Measurements from ENCODE around the gene LDLRAD4.

Gene LDLRAD4

DNA sequence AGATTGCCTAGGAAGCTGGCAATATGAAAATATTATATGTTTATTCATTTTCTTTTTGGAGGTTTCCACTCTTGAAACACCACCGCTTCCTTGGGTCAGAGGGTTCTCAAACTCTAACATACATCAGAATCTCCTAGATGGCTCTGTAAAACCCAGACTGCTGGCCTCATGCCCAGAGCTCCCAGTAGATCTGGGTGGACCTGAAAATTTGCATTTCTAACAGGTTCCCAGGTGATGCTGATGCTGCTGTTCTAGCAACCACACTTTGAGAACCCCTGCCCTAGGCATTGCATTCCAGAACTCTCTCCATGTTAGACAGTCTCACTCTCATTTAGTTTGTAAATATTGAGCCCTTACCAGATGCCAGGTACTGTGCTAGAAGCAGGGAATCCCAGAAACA, 368.4 kb downstream of the LDLRAD4 start:
- no peak overlapping the region for H2BK5ac ChIP-seq (ENCODE audit: low read depth, low read length, poor library complexity, severe bottlenecking)
- no peak overlapping the region for H3K4me2 ChIP-seq (ENCODE audit: low read length, poor library complexity, severe bottlenecking)
- 79% methylated on average over 1 of the region's 1 CpG for WGBS
- no peak overlapping the region for H3K14ac ChIP-seq (ENCODE audit: low read length in 2 of 2)
- H3K4ac ChIP-seq (ENCODE audit: low read depth in 1 of 2, low read length in 2 of 2): no peak overlapping the region
- H2BK120ac ChIP-seq (ENCODE audit: low read depth, low read length): no peak overlapping the region
- no peak overlapping the region for H3K4me3 ChIP-seq (ENCODE audit: insufficient read depth in 1 of 2, low read depth in 1 of 2, low read length in 2 of 2)
- H3K9ac ChIP-seq (ENCODE audit: low read length): no peak overlapping the region
- no peak overlapping the region for H3K18ac ChIP-seq (ENCODE audit: low read depth in 1 of 2, low read length in 2 of 2)
- no peaks in the 10 kb centered on the region for H3K79me1 ChIP-seq (replicated peaks; ENCODE audit: low read length, poor library complexity, severe bottlenecking)
- no peak overlapping the region for H2AK5ac ChIP-seq (ENCODE audit: low read length, severe bottlenecking)
- H4K91ac ChIP-seq (ENCODE audit: low read length): no peak overlapping the region
- H3K27ac ChIP-seq (ENCODE audit: low read length, poor library complexity, severe bottlenecking): no peak overlapping the region
- DNase-seq: no peak
- H2BK15ac ChIP-seq (ENCODE audit: low read depth, poor library complexity, severe bottlenecking): no peak overlapping the region
- no peak overlapping the region for H3K23ac ChIP-seq (ENCODE audit: low read length in 2 of 2)
- no peak overlapping the region for H4K8ac ChIP-seq (ENCODE audit: low read length)
- H3K4me1 ChIP-seq (ENCODE audit: control insufficient read depth, insufficient read depth, low read depth, low read length): no peaks in the 10 kb centered on the region
- no peak overlapping the region for H2BK12ac ChIP-seq (ENCODE audit: low read length in 2 of 2)
- H3K9me3 ChIP-seq (ENCODE audit: control insufficient read depth, low read length): no peaks in the 10 kb centered on the region
- H3K27me3 ChIP-seq (ENCODE audit: control insufficient read depth in 1 of 2, insufficient read depth in 1 of 2, low read length in 2 of 2): no peaks in the 10 kb centered on the region
- H3K36me3 ChIP-seq (ENCODE audit: control insufficient read depth in 1 of 2, insufficient read depth in 2 of 2, low read depth in 1 of 2, low read length in 2 of 2): no peaks in the 10 kb centered on the region
- H2AFZ ChIP-seq (ENCODE audit: low read depth, low read length): no peak overlapping the region

DNA sequence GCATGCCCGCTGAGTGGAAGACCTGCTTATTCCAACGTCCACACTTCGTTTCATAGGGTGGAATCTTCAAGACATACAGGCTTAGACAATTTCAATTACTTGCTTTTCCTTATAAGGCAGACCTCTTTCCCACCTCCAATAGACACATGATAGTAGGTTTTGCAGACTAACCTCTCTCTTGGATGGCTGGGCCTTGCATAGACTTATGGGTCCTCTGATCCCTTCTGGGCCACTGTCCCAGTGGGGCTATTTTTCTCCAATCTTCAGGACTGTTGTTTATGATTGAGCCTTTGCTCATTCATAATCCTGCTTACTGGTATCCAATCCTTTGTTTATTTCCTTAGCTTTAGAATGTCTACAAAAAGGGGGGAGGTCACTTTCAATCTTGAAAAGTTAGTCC, 368.9 kb downstream of the LDLRAD4 start:
- no peaks in the 10 kb centered on the region for H3K4me1 ChIP-seq (ENCODE audit: control insufficient read depth, insufficient read depth, low read depth, low read length)
- H2BK15ac ChIP-seq (ENCODE audit: low read depth, poor library complexity, severe bottlenecking): no peak overlapping the region
- H3K79me1 ChIP-seq (replicated peaks; ENCODE audit: low read length, poor library complexity, severe bottlenecking): no peaks in the 10 kb centered on the region
- H3K23ac ChIP-seq (ENCODE audit: low read length in 2 of 2): no peak overlapping the region
- H3K14ac ChIP-seq (ENCODE audit: low read length in 2 of 2): no peak overlapping the region
- H3K27me3 ChIP-seq (ENCODE audit: control insufficient read depth in 1 of 2, insufficient read depth in 1 of 2, low read length in 2 of 2): no peaks in the 10 kb centered on the region
- H3K27ac ChIP-seq (ENCODE audit: low read length, poor library complexity, severe bottlenecking): no peak overlapping the region
- H3K4me2 ChIP-seq (ENCODE audit: low read length, poor library complexity, severe bottlenecking): no peak overlapping the region
- no peak overlapping the region for H3K4me3 ChIP-seq (ENCODE audit: insufficient read depth in 1 of 2, low read depth in 1 of 2, low read length in 2 of 2)
- H3K18ac ChIP-seq (ENCODE audit: low read depth in 1 of 2, low read length in 2 of 2): no peak overlapping the region
- no peak overlapping the region for H2AK5ac ChIP-seq (ENCODE audit: low read length, severe bottlenecking)
- no peaks in the 10 kb centered on the region for H3K36me3 ChIP-seq (ENCODE audit: control insufficient read depth in 1 of 2, insufficient read depth in 2 of 2, low read depth in 1 of 2, low read length in 2 of 2)
- WGBS: 83% methylated on average over 3 of the region's 3 CpGs
- no peak overlapping the region for H4K8ac ChIP-seq (ENCODE audit: low read length)
- no peak overlapping the region for H2BK12ac ChIP-seq (ENCODE audit: low read length in 2 of 2)
- no peak for DNase-seq
- no peak overlapping the region for H2AFZ ChIP-seq (ENCODE audit: low read depth, low read length)
- H2BK5ac ChIP-seq (ENCODE audit: low read depth, low read length, poor library complexity, severe bottlenecking): no peak overlapping the region
- H3K4ac ChIP-seq (ENCODE audit: low read depth in 1 of 2, low read length in 2 of 2): no peak overlapping the region
- H3K9ac ChIP-seq (ENCODE audit: low read length): no peak overlapping the region
- no peaks in the 10 kb centered on the region for H3K9me3 ChIP-seq (ENCODE audit: control insufficient read depth, low read length)
- no peak overlapping the region for H2BK120ac ChIP-seq (ENCODE audit: low read depth, low read length)
- no peak overlapping the region for H4K91ac ChIP-seq (ENCODE audit: low read length)

DNA sequence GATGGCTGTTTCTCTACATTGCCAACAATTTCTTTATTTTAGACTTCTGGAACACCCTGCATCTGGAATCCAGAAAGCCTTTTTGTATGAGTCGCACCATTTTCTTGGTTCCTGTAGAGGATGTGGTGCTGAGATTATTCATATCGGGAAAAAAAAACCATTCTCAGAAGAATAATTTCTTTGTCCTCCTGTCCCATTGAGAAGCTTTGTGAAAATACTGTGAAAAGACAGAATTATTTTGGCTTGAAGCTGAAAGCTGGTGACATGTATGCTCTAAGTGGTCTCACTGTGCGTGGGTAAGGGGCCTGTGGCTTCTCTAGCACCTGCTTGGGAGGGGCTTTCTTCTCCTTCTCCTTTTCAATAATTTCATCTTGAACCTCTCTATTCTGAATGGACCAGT, 369.4 kb downstream of the LDLRAD4 start:
- H3K18ac ChIP-seq (ENCODE audit: low read depth in 1 of 2, low read length in 2 of 2): no peak overlapping the region
- no peak overlapping the region for H2BK12ac ChIP-seq (ENCODE audit: low read length in 2 of 2)
- H3K79me1 ChIP-seq (replicated peaks; ENCODE audit: low read length, poor library complexity, severe bottlenecking): no peaks in the 10 kb centered on the region
- H4K91ac ChIP-seq (ENCODE audit: low read length): no peak overlapping the region
- no peak overlapping the region for H3K4ac ChIP-seq (ENCODE audit: low read depth in 1 of 2, low read length in 2 of 2)
- no peak overlapping the region for H2BK120ac ChIP-seq (ENCODE audit: low read depth, low read length)
- H3K36me3 ChIP-seq (ENCODE audit: control insufficient read depth in 1 of 2, insufficient read depth in 2 of 2, low read depth in 1 of 2, low read length in 2 of 2): no peaks in the 10 kb centered on the region
- H2BK15ac ChIP-seq (ENCODE audit: low read depth, poor library complexity, severe bottlenecking): no peak overlapping the region
- H3K4me1 ChIP-seq (ENCODE audit: control insufficient read depth, insufficient read depth, low read depth, low read length): no peaks in the 10 kb centered on the region
- no peak overlapping the region for H2AFZ ChIP-seq (ENCODE audit: low read depth, low read length)
- no peak overlapping the region for H4K8ac ChIP-seq (ENCODE audit: low read length)
- H2BK5ac ChIP-seq (ENCODE audit: low read depth, low read length, poor library complexity, severe bottlenecking): no peak overlapping the region
- 100% methylated on average over 1 of the region's 3 CpGs for WGBS
- no peak overlapping the region for H3K9ac ChIP-seq (ENCODE audit: low read length)
- DNase-seq: no peak
- no peak overlapping the region for H3K4me3 ChIP-seq (ENCODE audit: insufficient read depth in 1 of 2, low read depth in 1 of 2, low read length in 2 of 2)
- H3K4me2 ChIP-seq (ENCODE audit: low read length, poor library complexity, severe bottlenecking): no peak overlapping the region
- no peaks in the 10 kb centered on the region for H3K27me3 ChIP-seq (ENCODE audit: control insufficient read depth in 1 of 2, insufficient read depth in 1 of 2, low read length in 2 of 2)
- no peak overlapping the region for H3K14ac ChIP-seq (ENCODE audit: low read length in 2 of 2)
- H3K23ac ChIP-seq (ENCODE audit: low read length in 2 of 2): no peak overlapping the region
- no peaks in the 10 kb centered on the region for H3K9me3 ChIP-seq (ENCODE audit: control insufficient read depth, low read length)
- H2AK5ac ChIP-seq (ENCODE audit: low read length, severe bottlenecking): no peak overlapping the region
- no peak overlapping the region for H3K27ac ChIP-seq (ENCODE audit: low read length, poor library complexity, severe bottlenecking)

DNA sequence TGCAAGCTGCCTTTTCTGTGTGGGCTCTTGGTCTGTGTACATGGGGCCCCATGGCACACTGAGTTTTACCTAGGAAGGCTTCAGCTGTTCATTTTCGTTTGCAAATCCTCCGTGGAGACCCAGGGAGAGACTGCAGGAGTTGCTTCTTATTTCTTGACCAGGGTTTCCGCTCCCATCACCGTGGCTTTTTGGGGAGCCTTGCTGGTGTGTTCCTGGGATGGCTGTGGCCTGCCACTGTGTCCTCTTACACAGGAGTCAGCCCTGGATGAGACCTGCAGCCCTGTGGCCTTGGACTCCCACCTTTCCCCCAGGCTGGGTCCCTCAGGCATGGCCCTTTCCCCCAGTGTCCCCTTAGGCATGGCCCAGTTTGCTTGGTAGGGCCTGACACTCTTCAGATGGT, 370.8 kb downstream of the LDLRAD4 start:
- Histone ChIP-seq H3K23ac (ENCODE audit: low read length in 2 of 2) (no peak overlapping the region), H3K14ac (ENCODE audit: low read length in 2 of 2) (no peak overlapping the region), H2BK12ac (ENCODE audit: low read length in 2 of 2) (no peak overlapping the region), H3K4ac (ENCODE audit: low read depth in 1 of 2, low read length in 2 of 2) (no peak overlapping the region), H4K91ac (ENCODE audit: low read length) (no peak overlapping the region), H3K4me3 (ENCODE audit: insufficient read depth in 1 of 2, low read depth in 1 of 2, low read length in 2 of 2) (no peak overlapping the region), H3K9me3 (ENCODE audit: control insufficient read depth, low read length) (no peaks in the 10 kb centered on the region), H2AFZ (ENCODE audit: low read depth, low read length) (no peak overlapping the region), H2BK120ac (ENCODE audit: low read depth, low read length) (no peak overlapping the region), H3K4me1 (ENCODE audit: control insufficient read depth, insufficient read depth, low read depth, low read length) (no peaks in the 10 kb centered on the region), H3K27ac (ENCODE audit: low read length, poor library complexity, severe bottlenecking) (no peak overlapping the region), H3K18ac (ENCODE audit: low read depth in 1 of 2, low read length in 2 of 2) (no peak overlapping the region), H3K27me3 (ENCODE audit: control insufficient read depth in 1 of 2, insufficient read depth in 1 of 2, low read length in 2 of 2) (no peaks in the 10 kb centered on the region), H2AK5ac (ENCODE audit: low read length, severe bottlenecking) (no peak overlapping the region), H4K8ac (ENCODE audit: low read length) (no peak overlapping the region), H2BK5ac (ENCODE audit: low read depth, low read length, poor library complexity, severe bottlenecking) (no peak overlapping the region), H3K4me2 (ENCODE audit: low read length, poor library complexity, severe bottlenecking) (no peak overlapping the region), H3K79me1 (replicated peaks; ENCODE audit: low read length, poor library complexity, severe bottlenecking) (no peaks in the 10 kb centered on the region), H2BK15ac (ENCODE audit: low read depth, poor library complexity, severe bottlenecking) (no peak overlapping the region), H3K9ac (ENCODE audit: low read length) (no peak overlapping the region), H3K36me3 (ENCODE audit: control insufficient read depth in 1 of 2, insufficient read depth in 2 of 2, low read depth in 1 of 2, low read length in 2 of 2) (no peaks in the 10 kb centered on the region)
- DNase-seq: no peak
- WGBS: 71% methylated on average over 4 of the region's 4 CpGs

Measured in mesenchymal stem cell (in vitro differentiated cells and primary cell).